ENCODE data around the gene LUC7L3.

DNA sequence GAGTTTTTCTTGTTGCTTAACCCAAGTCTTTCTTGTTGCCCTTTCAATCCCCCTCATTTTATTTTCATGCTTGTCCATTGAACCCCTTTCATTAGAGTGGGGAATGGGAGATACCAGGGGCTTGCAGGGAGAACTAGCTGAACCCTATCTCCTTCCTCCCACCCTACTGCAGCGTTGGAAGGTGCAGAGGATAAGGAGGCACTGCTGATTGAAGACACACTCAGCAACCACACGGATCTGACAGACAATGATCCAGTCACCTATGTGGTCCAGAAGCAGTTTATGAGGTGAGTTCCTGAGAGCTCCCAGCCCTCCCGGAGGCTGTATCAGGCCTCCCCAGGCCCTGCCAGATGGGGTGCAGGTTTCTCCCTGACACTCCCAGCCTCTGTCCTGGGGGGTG lies 44.2 kb upstream of the LUC7L3 start:
- TF ChIP-seq, protein P1, sequence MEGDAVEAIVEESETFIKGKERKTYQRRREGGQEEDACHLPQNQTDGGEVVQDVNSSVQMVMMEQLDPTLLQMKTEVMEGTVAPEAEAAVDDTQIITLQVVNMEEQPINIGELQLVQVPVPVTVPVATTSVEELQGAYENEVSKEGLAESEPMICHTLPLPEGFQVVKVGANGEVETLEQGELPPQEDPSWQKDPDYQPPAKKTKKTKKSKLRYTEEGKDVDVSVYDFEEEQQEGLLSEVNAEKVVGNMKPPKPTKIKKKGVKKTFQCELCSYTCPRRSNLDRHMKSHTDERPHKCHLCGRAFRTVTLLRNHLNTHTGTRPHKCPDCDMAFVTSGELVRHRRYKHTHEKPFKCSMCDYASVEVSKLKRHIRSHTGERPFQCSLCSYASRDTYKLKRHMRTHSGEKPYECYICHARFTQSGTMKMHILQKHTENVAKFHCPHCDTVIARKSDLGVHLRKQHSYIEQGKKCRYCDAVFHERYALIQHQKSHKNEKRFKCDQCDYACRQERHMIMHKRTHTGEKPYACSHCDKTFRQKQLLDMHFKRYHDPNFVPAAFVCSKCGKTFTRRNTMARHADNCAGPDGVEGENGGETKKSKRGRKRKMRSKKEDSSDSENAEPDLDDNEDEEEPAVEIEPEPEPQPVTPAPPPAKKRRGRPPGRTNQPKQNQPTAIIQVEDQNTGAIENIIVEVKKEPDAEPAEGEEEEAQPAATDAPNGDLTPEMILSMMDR (IDR thresholded peaks at IDR 0.05): no peak
- no peak for TF ChIP-seq POLR2AphosphoS5 (IDR thresholded peaks at IDR 0.05; ENCODE audit: low read depth, low read length)
- TF ChIP-seq SIN3A (IDR thresholded peaks at IDR 0.05; ENCODE audit: borderline replicate concordance, insufficient read depth, low read depth, low read length): no peak
- TF ChIP-seq, protein P2, sequence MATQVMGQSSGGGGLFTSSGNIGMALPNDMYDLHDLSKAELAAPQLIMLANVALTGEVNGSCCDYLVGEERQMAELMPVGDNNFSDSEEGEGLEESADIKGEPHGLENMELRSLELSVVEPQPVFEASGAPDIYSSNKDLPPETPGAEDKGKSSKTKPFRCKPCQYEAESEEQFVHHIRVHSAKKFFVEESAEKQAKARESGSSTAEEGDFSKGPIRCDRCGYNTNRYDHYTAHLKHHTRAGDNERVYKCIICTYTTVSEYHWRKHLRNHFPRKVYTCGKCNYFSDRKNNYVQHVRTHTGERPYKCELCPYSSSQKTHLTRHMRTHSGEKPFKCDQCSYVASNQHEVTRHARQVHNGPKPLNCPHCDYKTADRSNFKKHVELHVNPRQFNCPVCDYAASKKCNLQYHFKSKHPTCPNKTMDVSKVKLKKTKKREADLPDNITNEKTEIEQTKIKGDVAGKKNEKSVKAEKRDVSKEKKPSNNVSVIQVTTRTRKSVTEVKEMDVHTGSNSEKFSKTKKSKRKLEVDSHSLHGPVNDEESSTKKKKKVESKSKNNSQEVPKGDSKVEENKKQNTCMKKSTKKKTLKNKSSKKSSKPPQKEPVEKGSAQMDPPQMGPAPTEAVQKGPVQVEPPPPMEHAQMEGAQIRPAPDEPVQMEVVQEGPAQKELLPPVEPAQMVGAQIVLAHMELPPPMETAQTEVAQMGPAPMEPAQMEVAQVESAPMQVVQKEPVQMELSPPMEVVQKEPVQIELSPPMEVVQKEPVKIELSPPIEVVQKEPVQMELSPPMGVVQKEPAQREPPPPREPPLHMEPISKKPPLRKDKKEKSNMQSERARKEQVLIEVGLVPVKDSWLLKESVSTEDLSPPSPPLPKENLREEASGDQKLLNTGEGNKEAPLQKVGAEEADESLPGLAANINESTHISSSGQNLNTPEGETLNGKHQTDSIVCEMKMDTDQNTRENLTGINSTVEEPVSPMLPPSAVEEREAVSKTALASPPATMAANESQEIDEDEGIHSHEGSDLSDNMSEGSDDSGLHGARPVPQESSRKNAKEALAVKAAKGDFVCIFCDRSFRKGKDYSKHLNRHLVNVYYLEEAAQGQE (IDR thresholded peaks at IDR 0.05; ENCODE audit: insufficient read depth in 1 of 2, low read depth in 2 of 2, low read length in 1 of 2): no peak

Data from Panc1 (cell line).